DMS53 (cell line): ENCODE data around the gene HERC4.

Experiments used
- DNase-seq: peaks from one replicate; lab custom pipeline; 2025; lab: John Stamatoyannopoulos, UW

HERC4 gene

DNA sequence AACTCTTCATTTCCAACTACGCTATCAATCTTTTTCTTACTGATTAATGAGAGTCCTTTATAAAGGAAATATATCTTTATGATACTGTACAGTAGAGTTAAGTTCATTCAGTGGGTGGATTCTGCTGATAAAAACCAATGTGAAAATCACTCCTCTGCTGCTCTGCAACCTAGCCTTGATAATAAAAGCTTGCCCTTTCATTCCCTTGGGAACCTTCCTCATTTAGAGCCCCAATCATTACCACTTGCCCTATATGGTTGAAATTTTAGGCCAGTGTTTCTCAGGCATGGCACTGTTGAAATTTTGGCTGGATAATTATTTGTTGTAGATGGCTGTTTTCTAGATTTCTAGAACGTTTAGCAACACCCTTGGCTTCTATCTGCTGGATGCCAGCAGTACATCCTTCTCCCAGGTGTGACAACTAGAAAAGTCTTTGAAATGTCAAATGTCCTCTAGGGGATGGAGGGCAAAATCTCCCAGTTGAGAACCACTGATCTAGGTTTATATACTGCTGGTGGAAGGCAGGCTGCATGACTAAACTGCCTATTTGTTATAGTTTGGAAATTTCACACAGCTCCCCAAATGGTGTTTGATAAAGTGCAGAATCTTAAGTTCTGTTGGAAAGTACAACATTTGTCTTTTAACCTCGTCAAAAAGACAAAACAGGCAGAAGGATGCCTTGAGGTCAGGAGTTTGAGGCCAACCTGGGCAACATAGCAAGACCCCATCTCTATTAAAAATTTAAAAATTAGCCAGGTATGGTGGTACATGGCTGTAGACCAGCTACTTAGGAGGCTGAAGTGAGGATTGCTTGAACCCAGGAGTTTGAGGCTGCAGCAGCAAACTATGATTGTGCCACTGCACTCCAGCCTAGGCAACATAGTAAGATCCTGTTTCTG, 199.5 kb downstream of the HERC4 start:
- no peak for DNase-seq
